Measurements from ENCODE around the gene AEN. TPM values are rescaled to one million over a fixed set of nuclear protein-coding genes. Genes with fewer than 3 reads are reported as not detected.

Gene AEN
- total RNA-seq, 1 experiment from 2014 or later = 59.0 TPM

DNA sequence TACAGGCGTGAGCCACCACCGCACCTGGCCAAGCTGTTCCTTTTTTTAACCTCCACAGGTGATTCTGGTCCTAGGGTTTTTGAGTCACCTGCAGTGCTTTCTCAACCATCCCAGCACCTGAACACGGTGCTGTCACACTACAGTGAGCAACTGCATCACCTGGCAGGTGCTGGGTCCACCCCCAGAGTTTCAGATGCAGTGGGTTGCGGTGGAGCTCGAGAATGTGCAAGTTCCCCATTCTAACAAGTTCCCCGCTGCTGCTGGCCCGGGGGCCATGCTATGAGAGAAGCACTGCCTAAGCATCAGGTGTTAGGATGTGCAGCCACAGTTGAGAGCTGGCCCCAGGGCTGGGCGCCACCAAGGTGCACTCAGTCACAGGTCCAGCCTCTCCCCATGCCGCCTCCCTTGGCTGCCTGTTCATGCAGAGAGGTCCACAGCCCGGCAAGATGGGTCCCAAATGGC, 35.7 kb downstream of the AEN start:
- in situ Hi-C loops (cut with HindIII; ENCODE audit: low pct_unique_long_range_greater_than_20kb, low sequenced_read_pairs) = no loop called here
- no peak for DNase-seq (ENCODE audit: low read depth)

DNA sequence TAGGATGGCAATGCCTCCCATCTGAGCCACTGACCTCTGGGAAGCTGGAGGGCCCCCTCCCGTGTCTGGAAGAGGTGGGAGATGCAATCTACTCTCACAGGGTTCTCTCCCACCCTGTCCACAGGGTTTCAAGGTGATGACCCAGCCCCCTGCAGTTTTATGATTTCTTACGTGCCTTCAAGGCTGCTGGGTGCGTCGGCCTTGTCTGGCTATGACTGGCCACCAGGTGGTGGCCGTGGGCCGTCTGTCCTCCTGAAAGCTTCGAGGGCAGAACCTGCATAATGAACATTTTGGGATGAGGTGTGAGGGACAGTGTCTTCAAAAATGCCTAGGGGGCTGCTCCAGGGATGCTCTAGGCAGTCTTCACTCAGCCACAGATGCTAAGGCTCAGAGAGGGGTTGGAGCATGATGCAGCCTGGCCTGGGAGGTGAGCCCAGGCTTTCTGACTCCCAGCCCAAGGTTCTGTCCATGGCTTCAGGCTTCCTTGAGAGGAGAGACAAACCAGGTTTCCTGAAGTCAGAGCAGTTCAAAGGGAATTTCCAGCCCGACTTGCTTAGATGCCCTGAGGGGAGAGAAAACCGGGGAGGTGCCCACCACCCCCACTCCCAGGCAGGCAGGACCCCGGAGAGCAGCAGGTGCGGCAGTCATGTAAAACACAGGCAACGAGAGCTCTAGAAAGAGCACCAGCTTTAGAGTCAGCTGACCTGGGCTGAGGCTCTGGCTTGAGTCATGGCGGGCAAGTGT, 36.4 kb downstream of the AEN start:
- DNase-seq (ENCODE audit: low read depth) = peak; percentile 29
- in situ Hi-C loops (cut with HindIII; ENCODE audit: low pct_unique_long_range_greater_than_20kb, low sequenced_read_pairs) = no loop called here

- in situ Hi-C loops (cut with HindIII; ENCODE audit: low pct_unique_long_range_greater_than_20kb, low sequenced_read_pairs) = no loop called here
These were observed 37.2 kb downstream of the AEN start for GRCh38 chr15:88658070-88658965.

DNA sequence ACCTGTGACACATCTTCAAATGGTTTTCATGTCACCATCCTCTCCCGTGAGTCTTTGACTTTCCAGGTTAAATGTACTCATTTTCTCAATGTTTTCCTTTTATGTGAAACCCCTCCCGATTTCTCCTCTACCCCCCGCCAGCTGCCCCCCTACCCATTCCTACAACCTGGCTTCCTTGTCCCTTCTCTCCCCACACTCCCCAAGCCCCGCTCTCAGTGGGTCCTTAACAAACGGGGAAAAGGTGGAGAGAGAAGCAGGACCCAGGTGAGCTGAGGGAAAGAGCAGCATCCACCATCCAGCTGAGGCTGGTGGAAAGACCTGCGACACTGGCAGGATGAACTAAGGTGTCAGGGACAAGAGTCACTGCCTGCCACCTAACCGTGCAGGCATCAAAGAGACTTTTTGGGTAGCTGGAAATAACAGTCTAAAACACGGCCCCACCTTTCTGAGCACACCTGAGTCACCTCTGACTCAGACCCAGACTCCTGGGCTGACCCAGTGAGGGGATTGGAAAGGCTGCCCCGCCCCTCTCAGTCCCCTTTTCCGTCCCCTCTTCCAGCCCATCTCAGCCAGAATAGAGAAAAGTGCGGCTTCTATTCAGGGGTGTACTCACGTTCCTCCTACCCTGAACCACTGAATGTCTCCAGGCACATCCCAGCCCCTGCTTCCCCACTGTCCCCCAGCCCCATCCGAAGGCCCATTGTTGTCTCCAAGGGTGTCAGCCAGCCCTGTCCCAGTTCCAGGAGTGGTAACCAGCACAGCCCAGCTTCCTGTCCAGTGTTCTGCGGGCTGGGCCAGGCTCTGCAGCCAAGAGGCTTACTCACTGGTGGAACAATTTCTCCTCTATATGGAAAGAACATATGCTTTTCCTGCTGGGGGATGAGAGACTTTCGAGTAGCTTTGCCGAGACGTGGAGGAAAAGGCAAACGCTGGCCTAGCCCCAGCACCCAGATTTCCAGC, 38.1 kb downstream of the AEN start:
- in situ Hi-C loops (cut with HindIII; ENCODE audit: low pct_unique_long_range_greater_than_20kb, low sequenced_read_pairs) = no loop called here
- no peak for DNase-seq (ENCODE audit: low read depth)

More at GRCh38 chr15:88658070-88658965, 37.2 kb downstream of the AEN start:
- no peak for DNase-seq (ENCODE audit: low read depth)

- DNase-seq (ENCODE audit: low read depth) = no peak
- in situ Hi-C loops (cut with HindIII; ENCODE audit: low pct_unique_long_range_greater_than_20kb, low sequenced_read_pairs) = no loop called here
These were observed 40.0 kb downstream of the AEN start for GRCh38 chr15:88661041-88661700.

- DNase-seq (ENCODE audit: low read depth) = no peak
- in situ Hi-C loops (cut with HindIII; ENCODE audit: low pct_unique_long_range_greater_than_20kb, low sequenced_read_pairs) = no loop called here
These were observed 40.8 kb downstream of the AEN start for GRCh38 chr15:88661761-88662556.

- no peak for DNase-seq (ENCODE audit: low read depth)
- in situ Hi-C loops (cut with HindIII; ENCODE audit: low pct_unique_long_range_greater_than_20kb, low sequenced_read_pairs) = no loop called here
These were observed 42.0 kb downstream of the AEN start for GRCh38 chr15:88663141-88663621.

DNA sequence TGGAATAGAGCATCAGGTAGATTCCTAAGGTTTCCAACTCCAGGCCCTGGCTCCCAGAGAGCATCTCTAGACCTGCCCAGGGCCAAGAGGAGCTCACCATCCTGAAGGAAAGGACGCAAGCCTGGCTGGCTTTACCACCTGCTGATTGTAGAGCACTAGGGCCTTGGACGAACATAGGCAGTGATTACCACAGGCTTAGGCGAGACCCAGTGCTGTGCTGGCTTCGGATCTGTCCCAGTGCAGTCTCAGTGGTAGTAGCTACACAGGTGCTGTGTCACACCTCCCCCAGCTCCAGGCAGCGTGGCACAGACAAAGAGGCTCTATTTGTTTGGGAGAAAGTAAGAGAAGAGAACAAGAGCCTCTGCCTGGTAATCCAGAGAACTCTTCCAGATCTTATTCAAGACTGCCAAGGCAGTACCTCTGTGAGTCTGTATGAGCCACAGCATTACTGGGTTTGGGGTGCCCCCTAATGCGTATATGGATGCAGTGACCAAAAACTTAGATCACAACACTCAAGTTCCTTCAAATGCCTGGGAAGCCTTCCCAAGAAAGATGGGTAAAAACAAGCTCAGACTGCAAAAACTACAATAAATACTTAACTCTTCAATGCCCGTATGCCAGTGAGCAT, 43.1 kb downstream of the AEN start:
- in situ Hi-C loops (cut with HindIII; ENCODE audit: low pct_unique_long_range_greater_than_20kb, low sequenced_read_pairs) = no loop called here

GRCh38 chr15:88674661-88675060, 53.5 kb downstream of the AEN start:
- DNase-seq (ENCODE audit: low read depth) = no peak
- in situ Hi-C loops (cut with HindIII; ENCODE audit: low pct_unique_long_range_greater_than_20kb, low sequenced_read_pairs) = no loop called here

More for the DNA sequence above, 43.1 kb downstream of the AEN start:
- DNase-seq (ENCODE audit: low read depth) = no peak

GRCh38 chr15:88678755-88679154, 57.6 kb downstream of the AEN start:
- in situ Hi-C loops (cut with HindIII; ENCODE audit: low pct_unique_long_range_greater_than_20kb, low sequenced_read_pairs) = no loop called here

GRCh38 chr15:88680241-88681001, 59.3 kb downstream of the AEN start:
- in situ Hi-C loops (cut with HindIII; ENCODE audit: low pct_unique_long_range_greater_than_20kb, low sequenced_read_pairs) = no loop called here
- no peak for DNase-seq (ENCODE audit: low read depth)

More at GRCh38 chr15:88678755-88679154, 57.6 kb downstream of the AEN start:
- DNase-seq (ENCODE audit: low read depth) = no peak

GRCh38 chr15:88681610-88682221, 60.6 kb downstream of the AEN start:
- in situ Hi-C loops (cut with HindIII; ENCODE audit: low pct_unique_long_range_greater_than_20kb, low sequenced_read_pairs) = no loop called here
- DNase-seq (ENCODE audit: low read depth) = no peak
